CD4-positive, CD25-positive, alpha-beta regulatory T cell (primary cell): Measurements from ENCODE around the gene RASGRF2. TPM values are rescaled to one million over a fixed set of nuclear protein-coding genes. Genes with fewer than 3 reads are reported as not detected.

Experiments
- ATAC-seq, 2 donors: fragments of 150-1000 bp; cut with Tn5 transposase; one replicate each; pipeline ENCODE4 v1.10.0; 2021; ENCODE audit warnings: low read depth in 2 of 2, moderate number of reproducible peaks in 2 of 2, moderate library complexity in 1 of 2
- DNase-seq, 3 donors: peaks; one replicate each; pipeline versions ENCODE4 v3.0.0 to v3.0.0-alpha.2; 2012 to 2022; ENCODE audit warnings: mixed read lengths in 1 of 3
- H3K27ac ChIP-seq: one replicate; pipeline ENCODE4 v1.7.0; 2013; ENCODE audit warnings: mild to moderate bottlenecking, low read length; ENCODE audit not compliant: insufficient read depth, poor library complexity, severe bottlenecking
- H3K27me3 ChIP-seq: one replicate; pipeline ENCODE4 v1.7.0; 2013; ENCODE audit warnings: low read length; ENCODE audit not compliant: control insufficient read depth, insufficient read depth
- H3K36me3 ChIP-seq: one replicate; pipeline ENCODE4 v1.7.0; 2013; ENCODE audit warnings: mild to moderate bottlenecking, low read length, moderate library complexity; ENCODE audit not compliant: control insufficient read depth, insufficient read depth
- H3K4me1 ChIP-seq: 2 replicates; pipeline ENCODE4 v1.7.0; 2013; ENCODE audit warnings: mild to moderate bottlenecking, low read length; ENCODE audit not compliant: insufficient read depth, control insufficient read depth, poor library complexity, severe bottlenecking
- H3K4me3 ChIP-seq: one replicate; pipeline ENCODE4 v1.7.0; 2013; ENCODE audit warnings: low read depth, mild to moderate bottlenecking, low read length, moderate library complexity
- H3K9me3 ChIP-seq, 2 experiments: 1 replicate in 1 of 2; 2 replicates in 1 of 2; pipeline ENCODE4 v1.7.0; 2013; ENCODE audit warnings: low read length in 2 of 2, mild to moderate bottlenecking in 1 of 2, moderate library complexity in 1 of 2; ENCODE audit not compliant: control insufficient read depth in 2 of 2
- H3K27ac Mint-ChIP-seq, 3 donors: one replicate each; pipeline ENCODE4 v1.8.0; 2020 to 2022; ENCODE audit warnings: mild to moderate bottlenecking in 3 of 3, mixed read lengths in 3 of 3, moderate library complexity in 2 of 3
- H3K27me3 Mint-ChIP-seq: one replicate; pipeline ENCODE4 v1.8.0; 2022; ENCODE audit warnings: mild to moderate bottlenecking, mixed read lengths
- H3K36me3 Mint-ChIP-seq: one replicate; pipeline ENCODE4 v1.8.0; 2020; ENCODE audit warnings: mixed read lengths
- H3K4me1 Mint-ChIP-seq, 4 donors: one replicate each; pipeline ENCODE4 v1.8.0; 2020 to 2022; ENCODE audit warnings: mixed read lengths in 4 of 4, mild to moderate bottlenecking in 1 of 4
- H3K4me3 Mint-ChIP-seq, 4 donors: one replicate each; pipeline ENCODE4 v1.8.0; 2020 to 2022; ENCODE audit warnings: mild to moderate bottlenecking in 4 of 4, mixed read lengths in 4 of 4, moderate library complexity in 3 of 4
- H3K9me3 Mint-ChIP-seq, 7 donors: one replicate each; pipeline ENCODE4 v1.8.0; 2020 to 2022; ENCODE audit warnings: mixed read lengths in 7 of 7, mild to moderate bottlenecking in 3 of 7, moderate library complexity in 2 of 7
- polyA plus RNA-seq, 4 donors: library from polyadenylated mRNA; unstranded; fragments of 300-500 nt; fragmentation: Illumina TruSeq; gene quantifications; one replicate each; pipeline ENCODE4 v1.2.3, GENCODE V29; 2021
- total RNA-seq: library from RNA; stranded (reverse); gene quantifications from one replicate; pipeline ENCODE4 v1.2.3, GENCODE V29; 2022

Gene RASGRF2
- total and polyA plus RNA-seq, 5 donors from 2014 or later, result 3.9 to 10.3 (median 8.9) TPM

DNA sequence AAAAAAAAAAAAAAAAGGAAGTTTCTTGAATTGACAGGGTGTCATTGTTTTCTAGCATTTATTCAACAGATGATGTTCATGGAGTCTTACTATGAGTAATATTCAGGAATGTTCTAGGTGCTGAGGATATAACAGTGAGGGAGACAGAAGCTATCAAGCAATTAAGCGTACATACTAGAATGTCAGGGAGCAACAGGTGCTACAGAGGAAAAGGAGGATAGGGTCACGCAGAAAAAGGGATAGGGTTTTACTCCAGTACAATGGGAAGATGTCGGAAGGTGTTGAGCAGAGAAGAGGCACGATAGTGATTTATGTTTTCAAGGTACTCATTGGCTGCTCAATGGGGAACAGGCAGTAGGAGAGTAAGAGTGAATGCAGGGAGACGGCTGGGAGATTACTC is 6.6 kb upstream of the RASGRF2 start:
- H3K4me3 Mint-ChIP-seq, result no peak overlapping the region
- DNase-seq (no peak), ATAC-seq (no peak)
- H3K9me3 Mint-ChIP-seq, result no peaks in the 10 kb centered on the region
- H3K4me1 Mint-ChIP-seq, result peaks cover 0 to 13% (median 8%) of the 10 kb centered on the region in 4 donors
- H3K27ac Mint-ChIP-seq, result no peak overlapping the region
- Histone ChIP-seq H3K27me3 (peaks cover 18% of the 10 kb centered on the region), H3K4me1 (peaks cover 8% of the 10 kb centered on the region), H3K4me3 (no peak overlapping the region), H3K27ac (no peak overlapping the region), H3K9me3 (no peaks in the 10 kb centered on the region), H3K36me3 (no peaks in the 10 kb centered on the region)
- peaks cover 33% of the 10 kb centered on the region for H3K27me3 Mint-ChIP-seq
- no peaks in the 10 kb centered on the region for H3K36me3 Mint-ChIP-seq

DNA sequence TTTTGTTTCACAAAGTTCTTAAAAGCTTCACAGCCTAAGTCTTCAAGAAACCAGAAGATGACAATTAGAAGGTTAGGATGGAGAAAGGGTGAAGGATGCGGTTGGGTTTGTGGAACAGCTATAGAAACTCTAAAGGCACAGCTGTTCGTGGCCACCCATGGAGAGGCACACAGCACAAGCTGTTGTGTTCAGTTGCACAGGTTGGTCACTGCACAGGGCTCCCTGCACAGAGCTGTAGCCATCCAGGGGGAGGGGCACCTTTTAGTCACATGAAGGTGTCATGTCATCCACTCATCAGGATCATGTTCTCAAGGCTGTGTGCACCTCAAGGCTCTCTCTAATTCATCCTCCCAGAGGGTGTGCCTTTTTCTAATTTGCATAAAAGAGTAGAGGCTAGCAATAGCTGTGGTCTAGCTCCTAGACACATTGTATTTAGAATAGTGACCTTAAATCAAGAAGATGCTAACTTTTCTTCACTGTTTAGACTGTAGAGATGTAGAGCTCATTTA is 5.0 kb upstream of the RASGRF2 start:
- H3K4me3 ChIP-seq, result no peak overlapping the region
- H3K4me1 Mint-ChIP-seq, result peaks cover 7 to 20% (median 14%) of the 10 kb centered on the region in 4 donors
- ATAC-seq (no peak), DNase-seq (no peak)
- no peak overlapping the region for H3K27ac Mint-ChIP-seq
- H3K27me3 ChIP-seq, result peaks cover 24% of the 10 kb centered on the region
- no peak overlapping the region for H3K27ac ChIP-seq
- H3K27me3 Mint-ChIP-seq, result peaks cover 39% of the 10 kb centered on the region
- H3K4me3 Mint-ChIP-seq, result no peak overlapping the region
- H3K9me3 ChIP-seq, result no peaks in the 10 kb centered on the region
- H3K36me3 Mint-ChIP-seq, result no peaks in the 10 kb centered on the region
- no peaks in the 10 kb centered on the region for H3K36me3 ChIP-seq
- peaks cover 0 to 1% (median 0%) of the 10 kb centered on the region in 7 donors for H3K9me3 Mint-ChIP-seq
- H3K4me1 ChIP-seq, result peaks cover 9% of the 10 kb centered on the region

DNA sequence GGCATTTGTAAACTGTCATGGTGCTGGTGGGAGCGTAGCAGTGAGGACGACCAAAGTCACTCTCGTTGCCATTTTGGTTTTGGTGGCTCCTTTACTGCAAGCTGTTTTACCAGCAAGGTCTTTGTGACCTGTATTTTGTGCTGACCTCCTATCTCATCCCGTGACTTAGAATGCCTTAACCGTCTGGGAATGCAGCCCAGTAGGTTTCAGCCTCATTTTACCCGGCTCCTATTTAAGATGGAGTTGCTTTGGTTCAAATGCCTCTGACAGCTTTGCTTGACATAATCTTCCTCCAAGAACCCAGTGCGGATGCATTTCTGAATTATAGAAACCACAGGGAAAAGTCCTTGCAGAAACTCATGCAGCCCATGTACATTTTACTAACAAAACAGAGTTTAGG is 3.9 kb upstream of the RASGRF2 start:
- Histone ChIP-seq H3K9me3 (no peaks in the 10 kb centered on the region), H3K27ac (no peak overlapping the region), H3K4me1 (peaks cover 15% of the 10 kb centered on the region), H3K4me3 (no peak overlapping the region), H3K36me3 (no peaks in the 10 kb centered on the region), H3K27me3 (peaks cover 27% of the 10 kb centered on the region)
- H3K9me3 Mint-ChIP-seq, result peaks cover 0 to 1% (median 0%) of the 10 kb centered on the region in 7 donors
- ATAC-seq (no peak), DNase-seq (no peak)
- H3K4me1 Mint-ChIP-seq, result peaks cover 7 to 24% (median 18%) of the 10 kb centered on the region in 4 donors
- no peaks in the 10 kb centered on the region for H3K36me3 Mint-ChIP-seq
- peaks cover 37% of the 10 kb centered on the region for H3K27me3 Mint-ChIP-seq
- no peak overlapping the region for H3K27ac Mint-ChIP-seq
- H3K4me3 Mint-ChIP-seq, result no peak overlapping the region

DNA sequence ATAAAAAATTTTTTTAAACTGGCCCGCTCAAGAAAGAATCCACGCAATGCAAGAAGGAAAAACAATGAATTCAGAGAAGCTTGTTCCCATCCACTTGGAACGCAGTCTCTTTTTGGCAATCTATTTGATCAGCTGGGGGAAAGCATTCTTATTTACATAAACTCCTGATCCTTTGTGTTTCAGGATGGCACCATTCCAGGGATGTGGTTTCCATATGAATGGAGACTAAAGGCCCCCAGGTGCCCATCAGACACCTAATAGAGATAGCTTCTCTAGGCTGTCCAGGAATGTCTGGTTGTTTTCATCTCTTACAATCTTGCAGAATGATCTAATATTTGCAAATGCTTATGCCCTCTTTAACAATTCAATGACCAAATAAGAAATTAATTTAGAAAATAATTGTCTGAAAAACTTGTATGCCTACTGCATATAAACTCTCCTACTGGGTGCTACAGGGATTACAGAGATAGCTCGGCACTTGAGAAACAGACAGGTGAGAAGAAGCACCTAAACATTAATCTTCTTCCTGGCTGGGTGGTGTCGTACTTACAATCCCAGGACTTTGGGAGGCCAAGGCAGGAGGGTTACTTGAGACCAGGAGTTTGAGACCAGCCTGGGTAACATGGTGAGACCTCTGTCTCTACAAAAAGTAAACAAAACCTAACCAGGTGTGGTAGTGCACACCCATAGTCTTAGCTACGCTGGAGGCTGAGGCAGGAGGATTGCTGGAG is 3.0 kb upstream of the RASGRF2 start:
- Histone ChIP-seq H3K36me3 (no peaks in the 10 kb centered on the region), H3K4me3 (no peak overlapping the region), H3K9me3 (no peaks in the 10 kb centered on the region), H3K27ac (no peak overlapping the region), H3K27me3 (peaks cover 28% of the 10 kb centered on the region), H3K4me1 (peaks cover 16% of the 10 kb centered on the region)
- Mint-ChIP-seq H3K4me3 (peak overlapping the region in 3 of 4 donors; percentile 23 to 61 (median 55)), H3K27ac (no peak overlapping the region), H3K27me3 (peaks cover 41% of the 10 kb centered on the region), H3K36me3 (no peaks in the 10 kb centered on the region), H3K4me1 (peaks cover 12 to 30% (median 24%) of the 10 kb centered on the region in 4 donors), H3K9me3 (peaks cover 0 to 1% (median 0%) of the 10 kb centered on the region in 7 donors)
- no peak for ATAC-seq
- DNase-seq, result no peak

- H3K4me3 Mint-ChIP-seq, result peak overlapping the region in 2 of 4 donors; percentile 23 to 42
- H3K27ac Mint-ChIP-seq, result no peak overlapping the region
- peaks cover 34% of the 10 kb centered on the region for H3K27me3 ChIP-seq
- no peaks in the 10 kb centered on the region for H3K36me3 ChIP-seq
- peaks cover 16% of the 10 kb centered on the region for H3K4me1 ChIP-seq
- peak overlapping the region; percentile 13 for H3K4me3 ChIP-seq
- peaks cover 0 to 1% (median 0%) of the 10 kb centered on the region in 7 donors for H3K9me3 Mint-ChIP-seq
- H3K27me3 Mint-ChIP-seq, result peaks cover 52% of the 10 kb centered on the region
- peaks cover 19 to 42% (median 31%) of the 10 kb centered on the region in 4 donors for H3K4me1 Mint-ChIP-seq
- H3K9me3 ChIP-seq, result no peaks in the 10 kb centered on the region
- ATAC-seq (no peak), DNase-seq (no peak)
- no peak overlapping the region for H3K27ac ChIP-seq
- H3K36me3 Mint-ChIP-seq, result no peaks in the 10 kb centered on the region
Observed at GRCh38 chr5:80958616-80959015, 1.5 kb upstream of the RASGRF2 start.

- Histone ChIP-seq H3K27ac (no peak overlapping the region), H3K36me3 (no peaks in the 10 kb centered on the region), H3K9me3 (no peaks in the 10 kb centered on the region), H3K27me3 (peaks cover 34% of the 10 kb centered on the region), H3K4me1 (peaks cover 16% of the 10 kb centered on the region), H3K4me3 (peak overlapping the region; percentile 56)
- DNase-seq (no peak), ATAC-seq (no peak)
- H3K36me3 Mint-ChIP-seq, result no peaks in the 10 kb centered on the region
- peak overlapping the region; percentile 62 to 98 (median 86) for H3K4me3 Mint-ChIP-seq
- peaks cover 0 to 1% (median 0%) of the 10 kb centered on the region in 7 donors for H3K9me3 Mint-ChIP-seq
- peak overlapping the region in 1 of 3 donors; percentile 89 for H3K27ac Mint-ChIP-seq
- H3K27me3 Mint-ChIP-seq, result peaks cover 52% of the 10 kb centered on the region
- peaks cover 19 to 43% (median 31%) of the 10 kb centered on the region in 4 donors for H3K4me1 Mint-ChIP-seq
Observed at GRCh38 chr5:80959138-80959537, 1.0 kb upstream of the RASGRF2 start.

GRCh38 chr5:80960531-80961375 is 590 bp downstream of the RASGRF2 start:
- ATAC-seq, result peak; percentile 57 to 61
- H3K9me3 Mint-ChIP-seq, result peaks cover 0 to 1% (median 0%) of the 10 kb centered on the region in 7 donors
- peak overlapping the region; percentile 51 to 96 (median 95) for H3K27ac Mint-ChIP-seq
- H3K4me3 Mint-ChIP-seq, result peak overlapping the region; percentile 82 to 98 (median 91)
- H3K4me1 ChIP-seq, result peaks cover 16% of the 10 kb centered on the region
- H3K4me1 Mint-ChIP-seq, result peaks cover 19 to 53% (median 35%) of the 10 kb centered on the region in 4 donors
- H3K36me3 Mint-ChIP-seq, result no peaks in the 10 kb centered on the region
- H3K36me3 ChIP-seq, result no peaks in the 10 kb centered on the region
- H3K9me3 ChIP-seq, result no peaks in the 10 kb centered on the region
- peak overlapping the region; percentile 31 for H3K27ac ChIP-seq
- H3K4me3 ChIP-seq, result peak overlapping the region; percentile 46
- peaks cover 40% of the 10 kb centered on the region for H3K27me3 ChIP-seq
- peak; percentile 29 to 63 (median 48) for DNase-seq
- peaks cover 60% of the 10 kb centered on the region for H3K27me3 Mint-ChIP-seq
